Hepatocyte (in vitro differentiated cells): ENCODE data around the gene TPM3.

ENCODE experiments used
- EZH2 ChIP-seq: fragments of 200-600 bp; sonication (generic); IDR thresholded peaks from 2 replicates; pipeline ENCODE4 v1.6.1; 2016; ENCODE audit warnings: antibody characterized with exemption, mild to moderate bottlenecking, borderline replicate concordance
- TF ChIP-seq, protein P1 (sequence below): fragments of 200-600 bp; sonication (generic); IDR thresholded peaks from 2 replicates; pipeline ENCODE4 v1.5.1; 2016; ENCODE audit warnings: antibody characterized with exemption, mild to moderate bottlenecking; ENCODE audit not compliant: poor library complexity

DNA sequence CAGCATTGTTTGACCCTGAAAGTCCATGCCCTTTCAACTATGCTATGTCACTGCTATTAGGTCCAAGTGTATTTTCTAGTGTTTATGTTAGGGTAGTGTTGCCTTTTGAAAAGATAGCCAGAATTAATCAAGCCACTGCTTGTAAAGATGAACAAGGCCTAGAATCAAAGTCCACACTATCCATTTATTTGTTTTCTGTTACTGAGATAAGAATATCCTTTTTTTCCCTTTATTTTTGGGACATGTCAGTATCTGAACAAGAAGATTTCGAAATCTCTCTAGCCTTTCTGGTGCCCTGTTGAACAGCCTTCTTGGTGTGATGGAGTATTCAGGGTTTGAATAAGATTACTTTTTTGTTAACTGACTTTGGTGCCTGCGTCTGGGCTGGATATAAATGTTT is 45.5 kb upstream of the TPM3 start:
- TF ChIP-seq, protein P1, sequence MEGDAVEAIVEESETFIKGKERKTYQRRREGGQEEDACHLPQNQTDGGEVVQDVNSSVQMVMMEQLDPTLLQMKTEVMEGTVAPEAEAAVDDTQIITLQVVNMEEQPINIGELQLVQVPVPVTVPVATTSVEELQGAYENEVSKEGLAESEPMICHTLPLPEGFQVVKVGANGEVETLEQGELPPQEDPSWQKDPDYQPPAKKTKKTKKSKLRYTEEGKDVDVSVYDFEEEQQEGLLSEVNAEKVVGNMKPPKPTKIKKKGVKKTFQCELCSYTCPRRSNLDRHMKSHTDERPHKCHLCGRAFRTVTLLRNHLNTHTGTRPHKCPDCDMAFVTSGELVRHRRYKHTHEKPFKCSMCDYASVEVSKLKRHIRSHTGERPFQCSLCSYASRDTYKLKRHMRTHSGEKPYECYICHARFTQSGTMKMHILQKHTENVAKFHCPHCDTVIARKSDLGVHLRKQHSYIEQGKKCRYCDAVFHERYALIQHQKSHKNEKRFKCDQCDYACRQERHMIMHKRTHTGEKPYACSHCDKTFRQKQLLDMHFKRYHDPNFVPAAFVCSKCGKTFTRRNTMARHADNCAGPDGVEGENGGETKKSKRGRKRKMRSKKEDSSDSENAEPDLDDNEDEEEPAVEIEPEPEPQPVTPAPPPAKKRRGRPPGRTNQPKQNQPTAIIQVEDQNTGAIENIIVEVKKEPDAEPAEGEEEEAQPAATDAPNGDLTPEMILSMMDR, result no peak
- TF ChIP-seq EZH2, result no peak
